Suprapubic skin (tissue), 3 donors: Measurements from ENCODE around the gene MAPK7.

Experiments
- CTCF ChIP-seq, 2 donors: fragments of 200-600 bp in 1 of 2; fragments of 450-650 bp in 1 of 2; sonication (generic) in 1 of 2; IDR thresholded peaks; one replicate each; pipeline ENCODE4 v1.5.1; 2016 to 2019; ENCODE audit warnings: antibody characterized with exemption in 2 of 2, mild to moderate bottlenecking in 1 of 2, moderate library complexity in 1 of 2
- POLR2A ChIP-seq, 2 donors: fragments of 450-650 bp; IDR thresholded peaks; one replicate each; pipeline ENCODE4 v1.6.1; 2017; ENCODE audit warnings: antibody characterized with exemption in 2 of 2, mild to moderate bottlenecking in 2 of 2, moderate library complexity in 2 of 2

GRCh38 chr17:19381741-19382444, 3.6 kb downstream of the MAPK7 start:
- TF ChIP-seq CTCF (IDR thresholded peaks at IDR 0.05), result no peak
- TF ChIP-seq POLR2A (IDR thresholded peaks at IDR 0.05), result no peak
